H9 (cell line): ENCODE measurements around the gene PRUNE2. TPM values are rescaled to one million over a fixed set of nuclear protein-coding genes. Genes with fewer than 3 reads are reported as not detected.

Source experiments
- DNase-seq: peaks from one replicate; pipeline ENCODE4 v3.0.0-alpha.2; 2017
- H2AFZ ChIP-seq: one replicate; pipeline ENCODE4 v1.6.1; 2013; ENCODE audit warnings: mild to moderate bottlenecking, low read length, control low read depth, moderate library complexity
- H2AK5ac ChIP-seq: 2 replicates; pipeline ENCODE4 v1.6.1; 2013; ENCODE audit warnings: low read length, control low read depth, mixed read lengths; ENCODE audit not compliant: insufficient read length
- H2BK120ac ChIP-seq: one replicate; pipeline ENCODE4 v1.6.1; 2013; ENCODE audit warnings: low read depth, mild to moderate bottlenecking, low read length, control low read depth, inconsistent platforms; ENCODE audit not compliant: poor library complexity, severe bottlenecking
- H2BK12ac ChIP-seq: 2 replicates; pipeline ENCODE4 v1.6.1; 2013; ENCODE audit warnings: low read length, control low read depth, mixed read lengths, low read depth; ENCODE audit not compliant: insufficient read length
- H2BK15ac ChIP-seq: 2 replicates; pipeline ENCODE4 v1.6.1; 2013; ENCODE audit warnings: low read depth, low read length, control low read depth
- H2BK20ac ChIP-seq: one replicate; pipeline ENCODE4 v1.6.1; 2013; ENCODE audit warnings: low read depth, mild to moderate bottlenecking, low read length, control low read depth, inconsistent platforms; ENCODE audit not compliant: poor library complexity, severe bottlenecking
- H2BK5ac ChIP-seq: 2 replicates; pipeline ENCODE4 v1.6.1; 2013; ENCODE audit warnings: low read length, control low read depth, mixed read lengths; ENCODE audit not compliant: insufficient read length
- H3K14ac ChIP-seq: 2 replicates; pipeline ENCODE4 v1.6.1; 2013; ENCODE audit warnings: low read length, control low read depth; ENCODE audit not compliant: insufficient read depth
- H3K18ac ChIP-seq: 2 replicates; pipeline ENCODE4 v1.6.1; 2013; ENCODE audit warnings: low read depth, mild to moderate bottlenecking, mixed read lengths, low read length, control low read depth; ENCODE audit not compliant: insufficient read length
- H3K23ac ChIP-seq: 2 replicates; pipeline ENCODE4 v1.6.1; 2013; ENCODE audit warnings: low read length, control low read depth, mixed read lengths, low read depth; ENCODE audit not compliant: insufficient read length
- H3K23me2 ChIP-seq: 2 replicates; pipeline ENCODE4 v1.6.1; 2013; ENCODE audit warnings: low read depth, mild to moderate bottlenecking, mixed read lengths, low read length, control low read depth; ENCODE audit not compliant: insufficient read length, poor library complexity, severe bottlenecking
- H3K27ac ChIP-seq: 2 replicates; pipeline ENCODE4 v1.5.1; 2013; ENCODE audit warnings: low read length, control low read depth, mixed read lengths, low read depth; ENCODE audit not compliant: insufficient read length
- H3K27me3 ChIP-seq: 2 replicates; pipeline ENCODE4 v1.6.1; 2013; ENCODE audit warnings: low read length, control low read depth, inconsistent platforms; ENCODE audit not compliant: insufficient read depth
- H3K4ac ChIP-seq: 2 replicates; pipeline ENCODE4 v1.6.1; 2013; ENCODE audit warnings: low read depth, mild to moderate bottlenecking, control low read depth, inconsistent platforms, low read length, moderate library complexity
- H3K4me1 ChIP-seq: 2 replicates; pipeline ENCODE4 v1.6.1; 2013; ENCODE audit warnings: low read length, control low read depth, inconsistent platforms; ENCODE audit not compliant: insufficient read depth
- H3K4me2 ChIP-seq: 2 replicates; pipeline ENCODE4 v1.6.1; 2013; ENCODE audit warnings: low read length, control low read depth, mixed read lengths; ENCODE audit not compliant: insufficient read length, insufficient read depth
- H3K56ac ChIP-seq: 2 replicates; pipeline ENCODE4 v1.6.1; 2013; ENCODE audit warnings: low read depth, mild to moderate bottlenecking, mixed read lengths, low read length, control low read depth; ENCODE audit not compliant: insufficient read length
- H3K79me1 ChIP-seq: 2 replicates; pipeline ENCODE4 v1.6.1; 2013; ENCODE audit warnings: low read depth, mild to moderate bottlenecking, moderate library complexity, low read length, control low read depth, inconsistent platforms; ENCODE audit not compliant: insufficient read depth, poor library complexity, severe bottlenecking
- H3K79me2 ChIP-seq: 2 replicates; pipeline ENCODE4 v1.6.1; 2013; ENCODE audit warnings: low read length, control low read depth, inconsistent platforms; ENCODE audit not compliant: insufficient read depth
- H3K9ac ChIP-seq: 2 replicates; pipeline ENCODE4 v1.6.1; 2013; ENCODE audit warnings: low read length, control low read depth, mixed read lengths; ENCODE audit not compliant: insufficient read length; ENCODE audit errors: extremely low read depth
- H3K9me3 ChIP-seq: one replicate; pipeline ENCODE4 v1.6.1; 2013; ENCODE audit warnings: low read depth, low read length, inconsistent platforms; ENCODE audit not compliant: control insufficient read depth
- H3T11ph ChIP-seq: one replicate; pipeline ENCODE4 v1.6.1; 2013; ENCODE audit warnings: mild to moderate bottlenecking, low read length, control low read depth, inconsistent platforms
- H4K20me1 ChIP-seq: one replicate; pipeline ENCODE4 v1.6.1; 2013; ENCODE audit not compliant: control insufficient read depth, insufficient read length, insufficient read depth
- H4K5ac ChIP-seq: 2 replicates; pipeline ENCODE4 v1.6.1; 2013; ENCODE audit warnings: low read depth, mild to moderate bottlenecking, mixed read lengths, low read length, control low read depth; ENCODE audit not compliant: insufficient read length
- H4K8ac ChIP-seq: replicated peaks from 2 replicates; pipeline ENCODE4 v1.6.1; 2013; ENCODE audit warnings: low read length, control low read depth, mixed read lengths, low read depth; ENCODE audit not compliant: insufficient read length
- H4K91ac ChIP-seq: 2 replicates; pipeline ENCODE4 v1.6.1; 2013; ENCODE audit warnings: low read depth, mild to moderate bottlenecking, moderate library complexity, mixed read lengths, low read length, control low read depth; ENCODE audit not compliant: insufficient read length
- H3K27ac Mint-ChIP-seq, 3 experiments: 2 replicates in 2 of 3; 3 replicates in 1 of 3; pipeline ENCODE4 v1.8.0; 2020 to 2021; ENCODE audit warnings: mixed read lengths in 3 of 3, mild to moderate bottlenecking in 1 of 3, moderate library complexity in 1 of 3
- H3K27me3 Mint-ChIP-seq: 2 replicates; pipeline ENCODE4 v1.8.0; 2021; ENCODE audit warnings: low read depth, mild to moderate bottlenecking, moderate library complexity, mixed read lengths
- H3K36me3 Mint-ChIP-seq, 3 experiments: 2 replicates in 2 of 3; 3 replicates in 1 of 3; pipeline ENCODE4 v1.8.0; 2020 to 2021; ENCODE audit warnings: low read depth in 3 of 3, mixed read lengths in 3 of 3; ENCODE audit not compliant: insufficient read depth in 1 of 3
- H3K4me1 Mint-ChIP-seq, 2 experiments: 2 replicates each; pipeline ENCODE4 v1.8.0; 2020; ENCODE audit warnings: mixed read lengths in 2 of 2
- H3K4me3 Mint-ChIP-seq, 2 experiments: 2 replicates in 1 of 2; 3 replicates in 1 of 2; pipeline ENCODE4 v1.8.0; 2020 to 2021; ENCODE audit warnings: mild to moderate bottlenecking in 2 of 2, mixed read lengths in 2 of 2, moderate library complexity in 1 of 2
- H3K9me3 Mint-ChIP-seq, 2 experiments: 2 replicates in 1 of 2; 3 replicates in 1 of 2; pipeline ENCODE4 v1.8.0; 2020; ENCODE audit warnings: mild to moderate bottlenecking in 2 of 2, mixed read lengths in 2 of 2, moderate library complexity in 1 of 2
- CTCF ChIP-seq: fragments of 200-600 bp; sonication (generic); conservative IDR thresholded peaks from 3 replicates; pipeline ENCODE4 v1.8.0; 2021; ENCODE audit warnings: antibody characterized with exemption, mild to moderate bottlenecking
- WGBS: extraction: QIAGEN DNeasy Blood & Tissue Kit; methylation state at CpG from one replicate; pipeline ENCODE4 v1.1.7; 2013; ENCODE audit warnings: missing lambda C conversion rate, low lambda C conversion rate, mixed read lengths; ENCODE audit not compliant: insufficient read length; ENCODE audit errors: extremely low coverage; 5-methylcytosine and 5-hydroxymethylcytosine counted together
- total RNA-seq: library from RNA; stranded (reverse); gene quantifications from 2 replicates; pipeline ENCODE4 v1.2.1, GENCODE V29; 2021

Gene PRUNE2
- total RNA-seq, 1 experiment from 2014 or later = 12.1 TPM

GRCh38 chr9:76852026-76852425 lies 53.9 kb downstream of the PRUNE2 start:
- H3K36me3 Mint-ChIP-seq = no peaks in the 10 kb centered on the region; a peak in 2 of 7 replicates
- no peaks in the 10 kb centered on the region for H4K20me1 ChIP-seq
- no peak overlapping the region for H3K4me3 Mint-ChIP-seq
- H2BK12ac ChIP-seq = no peak overlapping the region
- H3K9ac ChIP-seq = no peak overlapping the region
- no peak for TF ChIP-seq CTCF
- H3K23ac ChIP-seq = no peak overlapping the region
- no peak overlapping the region for H4K8ac ChIP-seq
- H3K27me3 Mint-ChIP-seq = no peaks in the 10 kb centered on the region
- H3K9me3 ChIP-seq = no peaks in the 10 kb centered on the region
- no peak overlapping the region for H3K14ac ChIP-seq
- no peak overlapping the region for H2AK5ac ChIP-seq
- no peaks in the 10 kb centered on the region for H3K79me1 ChIP-seq
- no peaks in the 10 kb centered on the region for H3K9me3 Mint-ChIP-seq
- H3K18ac ChIP-seq = no peak overlapping the region
- no peak overlapping the region for H3K56ac ChIP-seq
- no peak overlapping the region for H2BK120ac ChIP-seq
- H3K4me2 ChIP-seq = no peak overlapping the region
- H3K23me2 ChIP-seq = no peaks in the 10 kb centered on the region
- no peak overlapping the region for H3K27ac ChIP-seq
- 0 out of 7 replicates have a peak overlapping the region, but pooled peaks of 1 of the 3 experiments have one; percentile 41 for H3K27ac Mint-ChIP-seq
- H3K27me3 ChIP-seq = no peaks in the 10 kb centered on the region
- no CpG with 5 or more reads among the region's 2 CpGs for WGBS
- H3T11ph ChIP-seq = no peak overlapping the region
- H2BK15ac ChIP-seq = no peak overlapping the region
- H3K4ac ChIP-seq = no peak overlapping the region
- no peak overlapping the region for H2BK5ac ChIP-seq
- no peak overlapping the region for H4K5ac ChIP-seq
- no peak overlapping the region for H2AFZ ChIP-seq
- no peaks in the 10 kb centered on the region for H3K4me1 ChIP-seq
- H3K4me1 Mint-ChIP-seq = peaks cover 0 to 4% of the 10 kb centered on the region in 2 experiments; a peak in 2 of 4 replicates
- no peak overlapping the region for H2BK20ac ChIP-seq
- H3K79me2 ChIP-seq = no peaks in the 10 kb centered on the region
- no peak for DNase-seq
- no peak overlapping the region for H4K91ac ChIP-seq
